ENCODE data around the gene FUT6.
"Not testable (repeated sequence)": the region's sequence is repeated elsewhere in the genome, so short reads cannot be mapped to it uniquely, and the experiment has no call there.

DNA sequence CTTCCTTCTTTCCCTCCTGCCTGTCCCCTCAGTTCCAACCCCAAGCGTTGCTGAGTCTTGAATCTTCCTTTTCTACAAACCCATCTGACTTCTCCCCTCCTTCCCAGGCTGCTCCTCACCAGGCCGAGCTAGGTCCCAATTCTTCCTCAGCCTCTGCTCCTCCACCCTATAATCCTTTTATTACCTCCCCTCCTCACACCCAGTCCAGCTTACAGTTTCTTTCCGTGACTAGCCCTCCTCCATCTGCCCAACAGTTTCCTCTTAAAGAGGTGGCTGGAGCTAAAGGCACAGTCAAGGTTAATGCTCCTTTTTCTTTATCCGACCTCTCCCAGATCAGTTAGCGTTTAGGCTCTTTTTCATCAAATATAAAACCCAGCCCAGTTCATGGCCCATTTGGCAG is 9.1 kb upstream of the FUT6 start:
- not testable (repeated sequence) for TF ChIP-seq CTCF, POLR2AphosphoS5 (IDR thresholded peaks at IDR 0.05)
